ENCODE measurements around the gene TPT1.
"Not testable (repeated sequence)": the region's sequence is repeated elsewhere in the genome, so short reads cannot be mapped to it uniquely, and the experiment has no call there.

TPT1 gene

GRCh38 chr13:45300190-45300985 lies 40.6 kb downstream of the TPT1 start:
- DNase-seq: no peak

- peak; percentile 89 for DNase-seq
These were observed 41.8 kb downstream of the TPT1 start for GRCh38 chr13:45299194-45299593.

GRCh38 chr13:45298550-45298949 lies 42.4 kb downstream of the TPT1 start:
- not testable (repeated sequence) for DNase-seq

GRCh38 chr13:45298206-45298505 lies 42.8 kb downstream of the TPT1 start:
- no peak for DNase-seq

GRCh38 chr13:45297456-45298205 lies 43.4 kb downstream of the TPT1 start:
- peak; percentile 27 for DNase-seq

- no peak for DNase-seq
These were observed 44.7 kb downstream of the TPT1 start for GRCh38 chr13:45296259-45296658.

- no peak for DNase-seq
These were observed 45.4 kb downstream of the TPT1 start for GRCh38 chr13:45295536-45295935.

GRCh38 chr13:45292176-45292575 lies 48.8 kb downstream of the TPT1 start:
- no peak for DNase-seq

GRCh38 chr13:45289936-45290563 lies 50.9 kb downstream of the TPT1 start:
- no peak for DNase-seq
